Osteocyte (in vitro differentiated cells): ENCODE data around the gene RSPRY1. TPM values are rescaled to one million over a fixed set of nuclear protein-coding genes. Genes with fewer than 3 reads are reported as not detected.

Experiments
- DNase-seq: peaks from one replicate; pipeline ENCODE4 v3.0.0; 2021; ENCODE audit warnings: mixed read lengths; ENCODE audit not compliant: unreplicated experiment; ENCODE audit errors: extremely low spot score
- H3K27ac Mint-ChIP-seq: one replicate; pipeline ENCODE4 v1.8.0; 2021; ENCODE audit warnings: mild to moderate bottlenecking, mixed read lengths; ENCODE audit not compliant: unreplicated experiment
- H3K27me3 Mint-ChIP-seq: one replicate; pipeline ENCODE4 v1.8.0; 2021; ENCODE audit warnings: mixed read lengths; ENCODE audit not compliant: unreplicated experiment
- H3K36me3 Mint-ChIP-seq: one replicate; pipeline ENCODE4 v1.8.0; 2021; ENCODE audit warnings: mixed read lengths; ENCODE audit not compliant: unreplicated experiment
- H3K4me1 Mint-ChIP-seq: one replicate; pipeline ENCODE4 v1.8.0; 2021; ENCODE audit warnings: mixed read lengths; ENCODE audit not compliant: unreplicated experiment
- H3K4me3 Mint-ChIP-seq: one replicate; pipeline ENCODE4 v1.8.0; 2021; ENCODE audit warnings: mild to moderate bottlenecking, moderate library complexity, mixed read lengths; ENCODE audit not compliant: unreplicated experiment
- H3K9me3 Mint-ChIP-seq: one replicate; pipeline ENCODE4 v1.8.0; 2021; ENCODE audit warnings: mixed read lengths; ENCODE audit not compliant: unreplicated experiment
- total RNA-seq: library from RNA; stranded (reverse); gene quantifications from 2 replicates; pipeline ENCODE4 v1.2.1, GENCODE V29; 2021
- TF ChIP-seq, protein P1 (sequence below): fragments of 200-600 bp; sonication (generic); IDR thresholded peaks from 2 replicates; pipeline ENCODE4 v1.5.0; 2021; ENCODE audit warnings: antibody characterized with exemption, mild to moderate bottlenecking, moderate library complexity

RSPRY1 gene
- total RNA-seq, 1 donor from 2014 or later, result 49.3 TPM

DNA sequence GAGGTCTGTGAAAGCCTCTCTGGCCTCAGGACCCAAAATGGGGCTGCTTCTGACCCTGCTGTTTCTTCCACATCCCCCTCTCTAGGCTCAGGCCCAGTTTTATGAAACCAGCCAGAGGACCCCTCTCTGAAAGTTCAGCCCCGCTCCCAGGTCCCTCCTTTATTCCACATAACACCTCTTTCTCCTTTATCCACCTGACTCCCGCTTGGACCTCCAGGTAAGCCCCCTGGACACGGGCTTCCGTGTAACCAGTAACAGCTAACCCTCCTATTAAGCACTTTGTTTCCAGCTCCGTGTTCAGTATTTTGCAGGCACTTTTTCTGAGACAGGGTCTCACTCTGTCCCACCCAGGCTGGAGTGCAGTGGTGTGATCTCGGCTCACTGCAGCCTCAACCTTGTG, 37.6 kb upstream of the RSPRY1 start:
- DNase-seq, result no peak
- Mint-ChIP-seq H3K36me3 (peaks cover 18% of the 10 kb centered on the region), H3K9me3 (no peaks in the 10 kb centered on the region), H3K4me3 (no peak overlapping the region), H3K27me3 (no peaks in the 10 kb centered on the region), H3K27ac (no peak overlapping the region), H3K4me1 (peaks cover 27% of the 10 kb centered on the region)
- TF ChIP-seq, protein P1, sequence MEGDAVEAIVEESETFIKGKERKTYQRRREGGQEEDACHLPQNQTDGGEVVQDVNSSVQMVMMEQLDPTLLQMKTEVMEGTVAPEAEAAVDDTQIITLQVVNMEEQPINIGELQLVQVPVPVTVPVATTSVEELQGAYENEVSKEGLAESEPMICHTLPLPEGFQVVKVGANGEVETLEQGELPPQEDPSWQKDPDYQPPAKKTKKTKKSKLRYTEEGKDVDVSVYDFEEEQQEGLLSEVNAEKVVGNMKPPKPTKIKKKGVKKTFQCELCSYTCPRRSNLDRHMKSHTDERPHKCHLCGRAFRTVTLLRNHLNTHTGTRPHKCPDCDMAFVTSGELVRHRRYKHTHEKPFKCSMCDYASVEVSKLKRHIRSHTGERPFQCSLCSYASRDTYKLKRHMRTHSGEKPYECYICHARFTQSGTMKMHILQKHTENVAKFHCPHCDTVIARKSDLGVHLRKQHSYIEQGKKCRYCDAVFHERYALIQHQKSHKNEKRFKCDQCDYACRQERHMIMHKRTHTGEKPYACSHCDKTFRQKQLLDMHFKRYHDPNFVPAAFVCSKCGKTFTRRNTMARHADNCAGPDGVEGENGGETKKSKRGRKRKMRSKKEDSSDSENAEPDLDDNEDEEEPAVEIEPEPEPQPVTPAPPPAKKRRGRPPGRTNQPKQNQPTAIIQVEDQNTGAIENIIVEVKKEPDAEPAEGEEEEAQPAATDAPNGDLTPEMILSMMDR, result no peak

DNA sequence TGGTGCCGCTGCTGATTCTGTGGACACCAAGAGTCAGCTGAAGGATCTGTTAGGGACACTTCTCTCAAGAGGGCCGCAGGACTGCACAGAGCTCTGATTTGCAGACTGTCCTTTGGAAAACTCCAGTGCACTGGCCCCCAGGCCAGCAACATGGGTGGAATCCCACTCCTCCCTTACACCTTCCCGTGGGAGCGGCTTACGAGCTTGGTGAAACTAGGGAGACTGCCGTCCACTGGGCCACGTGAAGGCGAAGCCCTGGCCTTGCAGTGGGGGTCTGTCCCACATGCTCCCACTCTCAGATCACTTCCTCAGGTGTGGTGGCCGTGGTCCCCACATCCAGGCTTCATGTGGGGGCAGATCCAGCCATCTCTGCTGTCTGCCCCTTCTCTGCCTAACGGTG, 36.7 kb upstream of the RSPRY1 start:
- DNase-seq, result no peak
- H3K27ac Mint-ChIP-seq, result no peak overlapping the region
- no peaks in the 10 kb centered on the region for H3K9me3 Mint-ChIP-seq
- peaks cover 27% of the 10 kb centered on the region for H3K36me3 Mint-ChIP-seq
- peaks cover 27% of the 10 kb centered on the region for H3K4me1 Mint-ChIP-seq
- H3K4me3 Mint-ChIP-seq, result no peak overlapping the region
- no peaks in the 10 kb centered on the region for H3K27me3 Mint-ChIP-seq
- TF ChIP-seq, protein P1, result no peak

DNA sequence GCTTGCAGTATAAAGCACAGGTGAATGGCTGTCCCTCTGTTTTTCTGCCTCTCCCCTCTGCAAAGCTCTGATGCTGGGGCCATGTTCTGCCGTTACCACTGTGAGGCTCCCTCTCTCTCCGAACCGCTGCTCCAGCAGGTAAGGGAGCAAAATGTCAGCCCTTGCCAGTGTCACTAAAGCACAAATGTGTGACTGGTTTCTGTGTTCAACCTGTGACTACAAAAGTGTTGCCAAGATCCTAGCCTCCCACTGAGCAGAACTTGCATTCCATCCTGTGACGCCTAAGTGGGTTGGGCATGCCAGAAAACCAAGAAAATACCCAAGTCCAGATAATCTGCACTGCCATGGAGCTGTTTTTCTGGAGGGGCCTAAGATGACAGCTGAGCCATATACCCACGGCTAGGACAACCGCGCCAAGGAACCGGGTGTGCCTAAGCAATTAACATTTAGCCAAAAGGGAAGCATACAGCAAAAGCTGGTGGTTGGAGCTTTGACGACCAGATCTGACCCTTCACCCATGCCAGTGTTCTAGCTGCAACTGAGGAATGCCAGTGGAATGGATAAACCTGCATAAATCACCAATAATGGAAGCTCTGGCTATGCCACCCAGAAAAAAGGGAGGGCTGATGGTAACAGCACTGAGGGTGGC, 35.3 kb upstream of the RSPRY1 start:
- Mint-ChIP-seq H3K4me1 (peaks cover 22% of the 10 kb centered on the region), H3K4me3 (no peak overlapping the region), H3K9me3 (no peaks in the 10 kb centered on the region), H3K27ac (no peak overlapping the region), H3K27me3 (no peaks in the 10 kb centered on the region), H3K36me3 (peaks cover 34% of the 10 kb centered on the region)
- no peak for DNase-seq
- TF ChIP-seq, protein P1, result no peak

DNA sequence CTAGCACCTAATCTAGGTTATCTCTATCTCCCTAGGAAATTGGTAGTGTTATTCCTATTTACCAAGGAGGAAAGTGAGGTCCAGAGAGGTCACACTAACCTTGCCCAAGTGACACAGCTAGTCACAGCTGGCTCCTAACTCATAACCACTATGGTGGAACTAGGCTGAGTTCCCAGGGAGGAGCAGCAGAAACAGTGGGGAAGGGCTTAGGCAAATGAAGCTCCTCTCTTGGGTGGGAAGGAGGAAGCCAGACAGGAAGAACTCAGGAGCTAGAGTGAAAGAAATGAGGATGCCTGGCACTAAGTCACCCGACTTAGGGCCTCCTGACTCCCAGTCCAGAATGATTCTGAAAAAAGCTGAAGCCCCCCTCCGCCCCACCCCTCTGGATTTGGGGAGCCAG, 34.8 kb upstream of the RSPRY1 start:
- no peaks in the 10 kb centered on the region for H3K9me3 Mint-ChIP-seq
- H3K4me3 Mint-ChIP-seq, result no peak overlapping the region
- DNase-seq, result no peak
- no peaks in the 10 kb centered on the region for H3K27me3 Mint-ChIP-seq
- no peak overlapping the region for H3K27ac Mint-ChIP-seq
- TF ChIP-seq, protein P1, result no peak
- H3K36me3 Mint-ChIP-seq, result peaks cover 38% of the 10 kb centered on the region
- peaks cover 22% of the 10 kb centered on the region for H3K4me1 Mint-ChIP-seq

DNA sequence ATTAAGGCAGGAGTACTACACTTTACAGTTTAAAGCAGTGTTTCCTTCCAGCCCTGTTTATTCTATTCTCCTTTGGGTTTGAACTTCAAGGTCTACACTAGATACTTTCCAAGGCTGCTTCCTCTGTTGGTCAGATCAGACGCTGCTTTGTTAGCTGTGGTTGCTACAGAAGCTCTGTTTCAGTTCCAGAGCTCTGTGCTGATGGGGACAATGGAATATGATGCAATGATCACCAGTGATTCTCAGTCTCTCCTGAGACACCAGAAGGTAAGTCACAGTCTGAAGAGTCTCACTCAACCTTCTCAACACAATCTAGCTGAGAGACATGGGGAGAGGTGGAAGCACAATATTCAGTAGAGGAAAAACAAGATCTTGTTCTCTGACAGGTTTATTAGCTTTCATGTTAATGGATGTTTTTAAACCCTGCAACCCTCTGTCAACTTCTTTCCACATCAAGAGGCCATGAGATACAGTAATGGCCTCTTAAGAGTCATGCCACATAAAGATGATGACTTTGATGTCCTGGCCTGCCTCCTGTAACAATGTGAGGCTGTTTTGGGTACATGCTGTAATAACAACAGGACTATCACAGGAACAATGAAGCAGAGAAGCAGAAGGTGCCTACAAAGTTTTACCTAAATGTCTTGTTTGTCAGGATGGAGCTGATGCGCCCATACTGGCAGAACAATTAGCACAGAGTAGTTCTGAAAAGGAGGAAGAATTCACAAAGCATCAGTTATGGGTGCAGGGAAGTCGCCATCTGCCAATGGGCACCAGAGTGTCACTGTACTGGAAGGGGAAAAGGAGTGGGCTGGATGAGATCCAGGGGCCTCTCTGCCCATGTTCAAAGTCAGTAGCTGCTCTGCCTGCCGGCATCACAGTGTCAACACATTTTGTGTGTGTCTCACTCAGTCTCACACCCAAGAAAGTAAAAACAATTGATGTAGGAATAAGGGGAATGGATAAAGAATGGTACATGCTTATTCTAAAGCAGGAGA, 33.7 kb upstream of the RSPRY1 start:
- H3K4me1 Mint-ChIP-seq, result peaks cover 18% of the 10 kb centered on the region
- no peaks in the 10 kb centered on the region for H3K27me3 Mint-ChIP-seq
- DNase-seq, result no peak
- peaks cover 47% of the 10 kb centered on the region for H3K36me3 Mint-ChIP-seq
- TF ChIP-seq, protein P1, result no peak
- no peak overlapping the region for H3K4me3 Mint-ChIP-seq
- H3K9me3 Mint-ChIP-seq, result no peaks in the 10 kb centered on the region
- H3K27ac Mint-ChIP-seq, result no peak overlapping the region
